Activated CD4-positive, alpha-beta T cell treated with anti-CD3 and anti-CD28 coated beads, Interleukin-2, amount 10 ng/mL, durations not matched to agents 7 days and 5 days (primary cell): ENCODE measurements around the gene TGM2. TPM values are rescaled to one million over a fixed set of nuclear protein-coding genes. Genes with fewer than 3 reads are reported as not detected.
A peak's percentile ranks its signal among the peaks of the same experiment; 100 is the strongest.

ENCODE experiments used
- CTCF ChIA-PET: fragments of 350-600 bp; sonication (Branson Sonifier 250); formaldehyde crosslinking; loops from one replicate; lab custom pipeline; 2021; ENCODE audit warnings: antibody characterized with exemption; lab: Charles Lee
- POLR2A ChIA-PET: fragments of 350-600 bp; sonication (Branson Sonifier 250); formaldehyde crosslinking; loops from one replicate; lab custom pipeline; 2021; ENCODE audit warnings: antibody characterized with exemption; lab: Charles Lee
- DNase-seq: peaks from one replicate; pipeline ENCODE4 v3.0.0-alpha.2; 2020
- H3K27ac Mint-ChIP-seq: one replicate; pipeline ENCODE4 v1.8.0; 2021; ENCODE audit warnings: mild to moderate bottlenecking, moderate library complexity, mixed read lengths
- H3K27me3 Mint-ChIP-seq: one replicate; pipeline ENCODE4 v1.8.0; 2021; ENCODE audit warnings: mixed read lengths
- H3K36me3 Mint-ChIP-seq: one replicate; pipeline ENCODE4 v1.8.0; 2021; ENCODE audit warnings: low read depth, mixed read lengths
- H3K4me1 Mint-ChIP-seq: one replicate; pipeline ENCODE4 v1.8.0; 2021; ENCODE audit warnings: mixed read lengths
- H3K4me3 Mint-ChIP-seq: one replicate; pipeline ENCODE4 v1.8.0; 2021; ENCODE audit warnings: mild to moderate bottlenecking, moderate library complexity, mixed read lengths
- H3K9me3 Mint-ChIP-seq: one replicate; pipeline ENCODE4 v1.8.0; 2021; ENCODE audit warnings: mixed read lengths
- total RNA-seq, 2 experiments: library from RNA; stranded (reverse); gene quantifications; one replicate each; pipeline ENCODE4 v1.2.3, GENCODE V29; 2021

TGM2 gene
- total RNA-seq, 2 experiments from 2014 or later = 0.07 to 0.21 TPM

DNA sequence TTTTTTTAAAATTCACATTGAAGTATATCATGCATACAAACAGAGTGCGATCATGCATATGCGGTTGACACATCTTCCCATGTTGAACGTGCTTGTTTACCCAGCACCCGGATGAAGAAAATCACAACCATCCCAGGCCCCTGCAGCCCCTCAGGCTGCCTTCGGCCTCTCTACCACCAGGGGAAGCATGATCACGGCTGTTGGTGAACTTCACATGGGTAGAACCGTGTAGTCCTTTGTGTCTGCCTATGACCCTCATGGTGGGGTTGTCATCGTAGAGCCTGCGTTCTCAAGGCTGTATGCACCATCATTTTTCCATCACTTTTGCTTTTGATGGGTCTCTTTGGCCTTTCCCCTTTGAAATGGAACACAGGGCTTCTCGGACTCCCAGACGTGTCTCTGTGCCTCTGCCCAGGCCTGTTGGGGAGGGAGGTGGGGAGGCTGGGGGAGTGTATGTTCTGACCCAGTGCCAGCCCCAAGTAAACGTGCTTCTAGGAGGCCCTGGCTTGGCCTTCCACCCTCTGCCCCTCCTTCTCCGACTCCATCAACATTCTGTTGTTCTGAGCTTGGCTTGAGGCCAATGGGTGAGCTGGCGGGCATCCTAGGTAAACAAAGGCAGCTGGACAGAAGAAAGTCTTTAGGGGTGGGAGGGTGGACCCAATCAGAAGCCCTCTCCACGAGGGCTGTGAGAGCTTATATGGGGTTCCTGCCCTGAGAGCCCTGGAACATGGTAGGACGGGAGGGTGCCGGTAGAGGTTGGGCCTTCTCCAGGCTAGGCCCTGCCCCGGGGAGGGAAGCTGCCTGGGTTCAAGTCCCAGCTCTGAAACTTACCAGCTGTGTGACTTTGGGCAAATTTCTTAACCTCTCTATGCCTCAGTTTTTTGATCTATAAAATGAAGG, 39.7 kb downstream of the TGM2 start:
- ChIA-PET POLR2A (no interaction called here), CTCF (interaction anchor here (1.3 kb wide), 1 partner anchor 53 kb away, joined by 3 read pairs; no protein-coding TSS in a partner anchor)
- H3K4me3 Mint-ChIP-seq = no peak overlapping the region
- no peaks in the 10 kb centered on the region for H3K9me3 Mint-ChIP-seq
- DNase-seq = no peak
- no peak overlapping the region for H3K27ac Mint-ChIP-seq
- H3K27me3 Mint-ChIP-seq = no peaks in the 10 kb centered on the region
- no peaks in the 10 kb centered on the region for H3K36me3 Mint-ChIP-seq
- peaks cover 6% of the 10 kb centered on the region for H3K4me1 Mint-ChIP-seq

- Mint-ChIP-seq H3K27ac (peak overlapping the region; percentile 51), H3K4me3 (no peak overlapping the region), H3K4me1 (peaks cover 6% of the 10 kb centered on the region), H3K36me3 (no peaks in the 10 kb centered on the region), H3K27me3 (peaks cover 7% of the 10 kb centered on the region), H3K9me3 (no peaks in the 10 kb centered on the region)
- POLR2A ChIA-PET = no interaction called here
- CTCF ChIA-PET = no interaction called here
- DNase-seq = peak; percentile 4
Measured at GRCh38 chr20:38123021-38123587, 42.0 kb downstream of the TGM2 start.

DNA sequence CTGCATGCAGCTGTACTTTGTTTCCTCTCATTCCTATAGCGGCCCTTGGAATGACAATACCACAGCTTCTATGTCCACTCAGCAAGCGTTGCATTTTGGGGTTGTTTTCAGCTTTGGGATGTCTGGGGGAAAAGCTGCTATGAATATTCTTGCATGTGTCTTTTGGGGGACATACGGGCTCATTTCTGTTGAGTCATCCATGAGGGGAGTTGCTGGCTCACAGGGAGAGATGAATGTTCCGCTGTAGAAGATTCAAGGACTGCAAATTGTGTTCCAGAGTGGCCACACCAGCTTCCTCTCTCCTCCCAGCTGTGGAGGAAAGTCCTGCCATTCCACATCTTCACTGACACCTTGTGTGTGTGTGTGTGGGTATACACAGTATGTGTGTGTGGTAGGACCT, 43.3 kb downstream of the TGM2 start:
- H3K4me1 Mint-ChIP-seq = peaks cover 6% of the 10 kb centered on the region
- H3K4me3 Mint-ChIP-seq = no peak overlapping the region
- CTCF ChIA-PET = no interaction called here
- no peaks in the 10 kb centered on the region for H3K9me3 Mint-ChIP-seq
- no peak for DNase-seq
- H3K27me3 Mint-ChIP-seq = peaks cover 17% of the 10 kb centered on the region
- no peak overlapping the region for H3K27ac Mint-ChIP-seq
- no peaks in the 10 kb centered on the region for H3K36me3 Mint-ChIP-seq
- POLR2A ChIA-PET = no interaction called here

GRCh38 chr20:38120625-38120988, 44.5 kb downstream of the TGM2 start:
- no peak overlapping the region for H3K4me3 Mint-ChIP-seq
- H3K4me1 Mint-ChIP-seq = peaks cover 6% of the 10 kb centered on the region
- ChIA-PET POLR2A (no interaction called here), CTCF (no interaction called here)
- no peaks in the 10 kb centered on the region for H3K9me3 Mint-ChIP-seq
- H3K27me3 Mint-ChIP-seq = peaks cover 22% of the 10 kb centered on the region
- H3K27ac Mint-ChIP-seq = no peak overlapping the region
- peak; percentile 4 for DNase-seq
- H3K36me3 Mint-ChIP-seq = no peaks in the 10 kb centered on the region

DNA sequence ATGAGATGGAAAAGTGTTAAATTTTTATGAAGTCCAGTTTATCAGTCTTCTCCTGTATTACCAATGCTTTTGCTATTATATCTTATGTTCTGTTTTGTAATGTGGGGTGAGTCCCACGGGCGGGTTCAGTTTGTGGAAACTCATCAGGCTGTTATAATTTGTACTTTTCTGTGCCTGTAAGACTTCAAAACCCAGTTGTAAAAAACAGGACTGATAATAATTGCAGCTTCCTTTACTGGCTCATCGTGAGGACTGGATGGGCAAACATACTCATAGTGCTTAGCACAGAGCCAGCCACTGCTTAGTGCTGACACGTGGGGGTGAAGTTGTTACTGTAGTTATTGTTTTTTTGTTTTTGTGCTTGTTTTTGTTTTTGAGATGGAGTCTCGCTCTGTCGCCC, 45.6 kb downstream of the TGM2 start:
- POLR2A ChIA-PET = no interaction called here

GRCh38 chr20:38117635-38118034, 47.4 kb downstream of the TGM2 start:
- no peak for DNase-seq
- Mint-ChIP-seq H3K27ac (no peak overlapping the region), H3K27me3 (peaks cover 24% of the 10 kb centered on the region), H3K4me1 (peaks cover 8% of the 10 kb centered on the region), H3K9me3 (no peaks in the 10 kb centered on the region), H3K36me3 (no peaks in the 10 kb centered on the region), H3K4me3 (no peak overlapping the region)
- ChIA-PET POLR2A (no interaction called here), CTCF (no interaction called here)

More for the DNA sequence above, 45.6 kb downstream of the TGM2 start:
- Mint-ChIP-seq H3K27ac (no peak overlapping the region), H3K27me3 (peaks cover 24% of the 10 kb centered on the region), H3K36me3 (no peaks in the 10 kb centered on the region), H3K4me3 (no peak overlapping the region), H3K9me3 (no peaks in the 10 kb centered on the region), H3K4me1 (peaks cover 6% of the 10 kb centered on the region)
- CTCF ChIA-PET = no interaction called here
- DNase-seq = peak; percentile 3

GRCh38 chr20:38117205-38117604, 47.9 kb downstream of the TGM2 start:
- POLR2A ChIA-PET = no interaction called here
- no peak overlapping the region for H3K4me3 Mint-ChIP-seq
- H3K27me3 Mint-ChIP-seq = peaks cover 24% of the 10 kb centered on the region
- no peak for DNase-seq
- peaks cover 8% of the 10 kb centered on the region for H3K4me1 Mint-ChIP-seq
- H3K9me3 Mint-ChIP-seq = no peaks in the 10 kb centered on the region
- CTCF ChIA-PET = no interaction called here
- H3K36me3 Mint-ChIP-seq = no peaks in the 10 kb centered on the region
- H3K27ac Mint-ChIP-seq = no peak overlapping the region

DNA sequence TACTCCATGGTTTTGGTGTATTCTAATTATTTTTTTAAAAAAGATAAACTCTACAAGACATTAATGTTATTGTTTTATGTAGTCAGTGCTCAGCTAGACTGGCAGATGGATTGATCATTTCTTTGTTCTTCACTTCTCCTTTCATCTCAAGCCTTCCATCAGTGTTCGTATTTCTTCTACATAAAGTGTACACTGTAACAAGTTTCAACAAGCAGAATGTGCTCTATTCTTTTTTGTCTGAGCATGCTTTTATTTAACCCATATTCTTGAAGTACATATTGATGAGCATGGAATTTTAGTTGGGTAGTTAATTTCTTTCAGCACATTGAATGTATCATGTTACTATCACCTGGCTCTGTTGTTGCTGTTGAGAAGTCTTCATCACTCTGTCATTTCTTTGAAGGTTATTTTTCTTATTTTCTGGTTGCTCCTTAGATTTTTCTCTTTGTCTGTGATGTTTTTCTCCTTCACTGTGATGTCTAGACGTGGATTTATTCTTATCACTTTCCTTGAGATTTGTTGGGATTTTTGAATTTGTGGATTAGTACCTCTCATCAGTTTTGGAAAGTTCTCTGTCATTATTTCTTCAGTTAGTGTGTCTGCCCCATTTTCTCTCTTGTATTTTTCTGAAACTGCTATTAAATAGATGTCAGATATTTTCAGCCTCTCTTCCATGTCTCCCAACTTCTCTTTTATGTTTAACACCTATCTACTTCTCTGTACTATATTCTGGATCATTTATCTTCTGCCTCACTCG, 48.5 kb downstream of the TGM2 start:
- H3K27ac Mint-ChIP-seq = no peak overlapping the region
- no peak overlapping the region for H3K4me3 Mint-ChIP-seq
- peaks cover 8% of the 10 kb centered on the region for H3K4me1 Mint-ChIP-seq
- POLR2A ChIA-PET = no interaction called here
- no peak for DNase-seq
- no peaks in the 10 kb centered on the region for H3K9me3 Mint-ChIP-seq
- H3K36me3 Mint-ChIP-seq = no peaks in the 10 kb centered on the region
- peaks cover 24% of the 10 kb centered on the region for H3K27me3 Mint-ChIP-seq
- CTCF ChIA-PET = no interaction called here

GRCh38 chr20:38115896-38116295, 49.2 kb downstream of the TGM2 start:
- H3K36me3 Mint-ChIP-seq = no peaks in the 10 kb centered on the region
- peaks cover 8% of the 10 kb centered on the region for H3K4me1 Mint-ChIP-seq
- H3K27ac Mint-ChIP-seq = no peak overlapping the region
- no peaks in the 10 kb centered on the region for H3K9me3 Mint-ChIP-seq
- no peak overlapping the region for H3K4me3 Mint-ChIP-seq
- ChIA-PET CTCF (no interaction called here), POLR2A (no interaction called here)
- H3K27me3 Mint-ChIP-seq = peaks cover 24% of the 10 kb centered on the region
- no peak for DNase-seq

GRCh38 chr20:38115205-38115604, 49.9 kb downstream of the TGM2 start:
- ChIA-PET CTCF (no interaction called here), POLR2A (no interaction called here)
- peak; percentile 2 for DNase-seq
- H3K27ac Mint-ChIP-seq = no peak overlapping the region
- H3K4me3 Mint-ChIP-seq = no peak overlapping the region
- peaks cover 24% of the 10 kb centered on the region for H3K27me3 Mint-ChIP-seq
- peaks cover 8% of the 10 kb centered on the region for H3K4me1 Mint-ChIP-seq
- H3K9me3 Mint-ChIP-seq = no peaks in the 10 kb centered on the region
- no peaks in the 10 kb centered on the region for H3K36me3 Mint-ChIP-seq

DNA sequence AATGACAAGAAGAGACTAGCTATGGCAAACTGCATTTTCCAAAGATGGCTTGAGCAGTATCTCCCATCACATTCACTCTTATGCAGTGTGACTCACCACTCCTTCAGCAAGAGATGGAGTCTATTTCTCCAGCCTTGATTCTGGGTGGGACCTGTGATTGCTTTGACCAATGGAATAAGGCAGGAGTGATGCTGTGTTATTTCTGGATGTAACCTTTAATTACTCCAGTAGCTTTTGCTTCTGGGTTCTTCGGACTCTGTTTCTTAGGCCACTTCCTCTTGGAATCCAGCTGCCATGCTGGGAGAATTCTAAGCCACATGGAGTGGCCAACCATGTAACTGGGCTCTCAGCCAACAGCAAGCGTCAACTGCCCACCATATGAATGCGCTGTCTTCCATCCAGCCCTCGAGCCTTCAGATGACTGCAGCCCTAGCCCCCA, 50.7 kb downstream of the TGM2 start:
- DNase-seq = peak; percentile 4
- Mint-ChIP-seq H3K4me1 (peaks cover 8% of the 10 kb centered on the region), H3K9me3 (no peaks in the 10 kb centered on the region), H3K27ac (no peak overlapping the region), H3K36me3 (no peaks in the 10 kb centered on the region), H3K4me3 (no peak overlapping the region), H3K27me3 (peaks cover 24% of the 10 kb centered on the region)
- CTCF ChIA-PET = interaction anchor here (0.8 to 1.1 kb wide), 2 partner anchors 14 to 107 kb away, joined by 3 read pairs; no protein-coding TSS in a partner anchor
- POLR2A ChIA-PET = no interaction called here

DNA sequence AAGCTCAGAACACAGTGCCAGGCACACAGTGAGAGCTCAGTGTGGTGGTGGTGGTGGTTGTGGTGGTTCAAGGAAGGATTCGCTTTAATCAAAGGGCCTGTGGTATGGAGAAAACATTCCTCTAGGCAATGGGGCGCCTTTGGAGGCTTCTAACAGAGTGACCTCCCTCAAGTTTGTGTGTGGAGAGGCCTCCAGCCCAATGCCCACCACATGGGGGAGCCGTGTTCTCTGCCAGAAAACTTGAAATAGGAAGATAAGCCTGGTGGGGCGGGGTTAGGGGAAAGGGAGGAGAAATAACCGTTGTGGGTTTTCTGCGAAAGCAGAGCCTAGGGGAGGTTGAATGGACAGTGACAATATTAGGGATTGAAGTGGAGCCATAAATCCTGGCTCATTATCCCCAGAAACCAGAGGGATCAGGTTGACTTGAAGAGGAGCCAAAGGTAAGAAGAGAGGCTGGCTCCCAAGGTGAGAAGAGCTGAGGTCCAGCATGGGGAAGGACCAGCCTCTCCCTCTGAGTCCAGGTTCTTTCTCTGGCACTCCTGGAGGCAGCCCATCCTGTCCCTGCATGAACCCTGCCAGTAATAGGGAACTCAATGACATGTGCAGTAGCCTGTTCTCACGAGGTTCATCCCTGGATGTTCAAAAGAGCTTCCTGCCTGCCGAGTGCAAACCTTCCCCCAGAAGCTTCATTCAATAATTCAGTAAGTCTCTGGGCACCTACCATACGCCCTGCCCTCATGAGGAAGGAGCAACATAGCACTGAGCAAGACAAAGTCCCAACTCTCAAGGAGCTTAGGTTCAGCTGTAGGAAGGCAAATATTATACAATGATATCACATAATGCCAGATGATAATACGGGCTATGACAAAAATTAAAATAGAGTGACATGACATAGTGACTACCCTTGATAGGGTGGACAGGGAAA, 51.4 kb downstream of the TGM2 start:
- Mint-ChIP-seq H3K4me1 (peaks cover 8% of the 10 kb centered on the region), H3K36me3 (no peaks in the 10 kb centered on the region), H3K9me3 (no peaks in the 10 kb centered on the region), H3K27me3 (peaks cover 23% of the 10 kb centered on the region), H3K4me3 (no peak overlapping the region), H3K27ac (no peak overlapping the region)
- POLR2A ChIA-PET = no interaction called here
- CTCF ChIA-PET = interaction anchor here (0.8 to 1.3 kb wide), 4 partner anchors 15 to 107 kb away, joined by 3 to 5 read pairs (median 4); no protein-coding TSS in a partner anchor
- peak; percentile 29 for DNase-seq
